NCI-H1417 treated with DMSO at 0.1 percent for 48 hours (cell line): Measurements from ENCODE around the gene ZKSCAN3.
"Not testable (repeated sequence)": the region's sequence is repeated elsewhere in the genome, so short reads cannot be mapped to it uniquely, and the experiment has no call there.

Experiments
- DNase-seq: peaks from one replicate; lab custom pipeline; 2025; lab: John Stamatoyannopoulos, UW

ZKSCAN3 gene

GRCh38 chr6:28349892-28350737 lies at the start of gene ZKSCAN3:
TSS of gene ZKSCAN3 (plus strand) at chr6:28349947. CDS start at chr6:28359587, 9,640 bp downstream.
- no peak for DNase-seq

DNA sequence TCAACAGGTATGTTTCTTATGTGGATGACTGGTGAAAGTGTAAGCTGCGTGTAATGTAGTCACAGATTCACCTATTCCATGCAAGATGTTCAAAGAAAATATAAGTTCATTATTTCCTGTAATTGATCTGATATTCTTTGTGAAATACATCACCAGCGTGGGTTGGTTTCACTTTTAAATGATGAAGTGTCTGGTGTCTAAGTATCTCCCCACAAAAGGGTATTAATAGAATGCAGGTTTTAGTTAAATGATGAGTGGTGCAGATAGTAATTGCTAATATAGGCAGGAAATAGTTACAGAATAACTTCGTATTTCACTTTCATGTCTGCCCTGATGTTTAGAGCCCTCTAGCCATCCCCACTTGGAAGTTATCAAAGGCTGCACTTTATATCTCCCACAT lies 46.2 kb upstream of the ZKSCAN3 start:
- DNase-seq: no peak

DNA sequence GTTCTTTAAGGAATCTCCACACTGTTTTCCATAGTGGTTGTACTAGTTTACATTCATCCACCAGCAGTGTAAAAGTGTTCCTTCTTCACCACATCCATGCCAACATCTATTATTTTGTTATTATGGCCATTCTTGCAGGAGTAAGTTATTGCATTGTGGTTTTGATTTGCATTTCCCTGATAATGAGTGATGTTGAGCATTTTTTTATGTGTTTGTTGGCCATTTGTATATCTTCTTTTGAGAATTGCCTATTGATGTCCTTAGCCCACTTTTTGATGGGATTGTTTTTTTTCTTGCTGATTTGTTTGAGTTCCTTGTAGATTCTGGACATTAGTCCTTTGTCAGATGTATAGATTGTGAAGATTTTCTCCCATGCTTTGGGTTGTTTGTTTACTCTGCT lies 43.4 kb upstream of the ZKSCAN3 start:
- not testable (repeated sequence) for DNase-seq

DNA sequence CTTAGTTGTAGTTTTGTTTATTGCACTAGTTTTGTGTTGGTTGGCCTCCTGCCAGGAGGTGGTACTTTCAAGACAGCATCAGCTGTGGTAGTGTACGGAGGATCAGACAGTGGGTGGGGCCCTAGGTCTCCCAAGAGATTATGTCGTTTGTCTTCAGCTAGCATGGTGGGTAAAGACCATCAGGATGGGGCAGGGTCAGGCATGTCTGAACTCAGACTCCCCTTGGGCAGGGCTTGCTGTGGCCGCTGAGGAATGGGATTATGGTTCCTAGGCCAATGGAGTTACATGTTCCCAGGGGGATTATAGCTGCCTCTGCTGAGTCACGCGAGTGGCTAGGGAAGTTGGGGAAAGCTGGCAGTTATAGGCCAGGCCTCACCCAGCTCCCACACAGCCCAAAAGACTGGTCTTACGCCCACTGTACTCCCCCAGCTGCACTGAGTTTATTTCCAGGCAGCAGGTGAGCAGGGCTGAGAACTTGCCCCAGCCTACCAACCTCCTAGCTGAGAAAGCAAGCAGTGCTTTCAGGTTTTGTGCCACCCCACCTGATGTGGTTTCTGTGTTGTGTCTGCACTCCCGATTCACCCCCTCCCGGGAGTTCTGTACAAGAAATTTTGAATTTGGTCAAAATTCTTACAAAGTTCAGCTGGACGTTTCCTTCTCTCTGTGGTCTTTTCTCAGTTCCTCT lies 38.5 kb upstream of the ZKSCAN3 start:
- DNase-seq: no peak

GRCh38 chr6:28312939-28313338 lies 36.8 kb upstream of the ZKSCAN3 start:
- no peak for DNase-seq

DNA sequence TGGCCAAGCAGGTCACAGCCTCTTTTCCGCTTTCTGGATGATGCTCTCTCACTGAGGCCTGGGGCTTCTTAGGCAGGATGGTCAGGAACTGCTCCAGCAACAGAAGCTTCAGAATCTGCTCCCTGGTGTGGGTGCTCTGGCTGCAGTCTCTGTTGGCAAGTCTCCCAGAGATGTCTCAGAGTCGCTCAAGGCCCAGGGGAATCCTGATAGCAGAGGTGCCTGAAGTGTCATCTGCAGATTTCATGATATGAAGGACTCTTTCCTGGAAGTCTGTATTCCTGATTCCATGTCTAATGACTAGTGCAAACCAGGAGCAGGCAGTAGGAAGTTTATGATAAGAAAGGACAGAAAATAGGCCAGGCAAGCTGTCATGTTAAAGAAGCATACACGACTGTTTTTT lies 34.1 kb upstream of the ZKSCAN3 start:
- no peak for DNase-seq

- not testable (repeated sequence) for DNase-seq
These were observed 31.9 kb upstream of the ZKSCAN3 start for GRCh38 chr6:28317866-28318265.

GRCh38 chr6:28322661-28323060 lies 27.1 kb upstream of the ZKSCAN3 start:
- DNase-seq: no peak

DNA sequence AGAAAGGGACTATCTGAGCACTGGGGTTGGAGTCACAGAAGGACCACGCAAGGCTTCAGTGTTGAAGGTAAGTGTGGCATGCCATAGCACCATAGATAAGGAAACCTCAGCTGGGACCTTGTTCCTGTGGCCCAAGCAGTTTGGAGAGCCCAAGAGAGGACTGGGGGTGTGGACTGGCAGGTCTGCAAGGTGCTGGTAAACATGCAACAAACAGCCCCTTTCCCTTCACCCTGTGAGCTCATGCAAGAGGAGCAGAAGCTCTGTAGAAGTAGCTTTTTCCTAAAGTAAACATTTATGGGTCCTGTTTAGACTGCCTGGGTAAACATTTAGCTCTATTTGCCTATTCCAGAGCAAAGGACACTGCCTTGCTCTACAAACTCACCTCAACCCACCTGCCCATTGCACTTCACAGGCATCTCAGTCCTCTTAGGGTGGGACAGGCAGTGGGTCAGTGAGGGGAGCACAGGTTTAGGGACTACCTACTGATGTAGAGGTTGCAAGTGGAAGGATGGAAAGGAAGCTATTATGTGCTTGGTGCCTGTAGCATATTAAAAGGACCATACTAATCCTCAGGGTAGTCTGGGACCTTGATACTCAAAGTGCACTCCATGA lies 25.8 kb upstream of the ZKSCAN3 start:
- DNase-seq: no peak

- DNase-seq: no peak
These were observed 23.3 kb upstream of the ZKSCAN3 start for GRCh38 chr6:28326371-28326948.

GRCh38 chr6:28330041-28330440 lies 19.7 kb upstream of the ZKSCAN3 start:
- DNase-seq: no peak

GRCh38 chr6:28333047-28333446 lies 16.7 kb upstream of the ZKSCAN3 start:
- no peak for DNase-seq

GRCh38 chr6:28333599-28334018 lies 16.1 kb upstream of the ZKSCAN3 start:
- DNase-seq: no peak

- DNase-seq: no peak
These were observed 15.3 kb upstream of the ZKSCAN3 start for GRCh38 chr6:28334286-28335039.

DNA sequence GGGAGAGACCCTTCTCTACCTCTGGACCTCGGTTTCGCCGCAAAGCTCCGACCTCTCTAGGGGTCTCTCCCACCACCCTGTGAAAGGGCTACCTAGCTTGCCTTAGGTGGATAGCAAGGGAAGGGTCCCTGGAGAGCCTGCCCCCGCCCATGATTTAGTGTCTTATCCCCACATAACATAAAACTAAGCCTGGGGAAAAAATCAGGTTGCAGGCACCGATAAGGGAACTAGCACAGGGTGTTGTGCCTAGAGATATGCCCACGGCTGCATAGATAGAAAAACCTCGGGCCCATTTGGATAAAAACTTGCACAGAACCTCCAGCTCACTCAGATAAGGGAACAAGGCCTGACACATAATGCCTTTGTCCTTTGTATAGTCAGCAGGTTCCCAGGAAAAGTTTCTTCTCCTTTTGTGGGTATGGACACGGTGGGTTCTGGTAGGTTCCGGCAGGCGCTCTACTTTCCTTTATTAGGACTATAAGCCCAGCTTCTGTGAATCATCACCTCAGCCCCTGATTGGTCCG lies 14.6 kb upstream of the ZKSCAN3 start:
- DNase-seq: no peak

- DNase-seq: peak; percentile 33
These were observed 14.0 kb upstream of the ZKSCAN3 start, which contains the start of gene ZSCAN31 for GRCh38 chr6:28335564-28336283. TSS of gene ZSCAN31 (minus strand) at chr6:28336148. CDS start at chr6:28329683, 6,465 bp downstream.

- DNase-seq: no peak
These were observed 13.2 kb upstream of the ZKSCAN3 start for GRCh38 chr6:28336284-28337120.

DNA sequence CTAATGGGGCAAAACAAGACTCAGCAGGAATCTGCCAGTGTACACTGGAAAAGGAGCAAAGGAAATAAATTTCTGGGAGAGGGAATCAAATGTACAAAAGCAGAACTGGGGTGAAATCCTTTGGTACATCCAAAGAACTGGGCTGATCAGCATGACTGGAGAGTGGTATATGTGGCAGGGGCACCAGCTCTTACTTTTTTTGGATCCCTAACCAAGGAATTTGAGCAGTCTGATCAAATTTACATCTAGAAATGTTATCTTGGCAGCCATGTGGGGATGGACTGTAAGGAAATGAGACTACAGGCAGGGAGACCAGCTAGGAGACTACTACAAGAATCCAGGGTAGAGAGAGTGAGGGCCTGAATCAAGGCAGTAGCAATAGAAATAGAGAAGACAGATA lies 12.6 kb upstream of the ZKSCAN3 start:
- no peak for DNase-seq

DNA sequence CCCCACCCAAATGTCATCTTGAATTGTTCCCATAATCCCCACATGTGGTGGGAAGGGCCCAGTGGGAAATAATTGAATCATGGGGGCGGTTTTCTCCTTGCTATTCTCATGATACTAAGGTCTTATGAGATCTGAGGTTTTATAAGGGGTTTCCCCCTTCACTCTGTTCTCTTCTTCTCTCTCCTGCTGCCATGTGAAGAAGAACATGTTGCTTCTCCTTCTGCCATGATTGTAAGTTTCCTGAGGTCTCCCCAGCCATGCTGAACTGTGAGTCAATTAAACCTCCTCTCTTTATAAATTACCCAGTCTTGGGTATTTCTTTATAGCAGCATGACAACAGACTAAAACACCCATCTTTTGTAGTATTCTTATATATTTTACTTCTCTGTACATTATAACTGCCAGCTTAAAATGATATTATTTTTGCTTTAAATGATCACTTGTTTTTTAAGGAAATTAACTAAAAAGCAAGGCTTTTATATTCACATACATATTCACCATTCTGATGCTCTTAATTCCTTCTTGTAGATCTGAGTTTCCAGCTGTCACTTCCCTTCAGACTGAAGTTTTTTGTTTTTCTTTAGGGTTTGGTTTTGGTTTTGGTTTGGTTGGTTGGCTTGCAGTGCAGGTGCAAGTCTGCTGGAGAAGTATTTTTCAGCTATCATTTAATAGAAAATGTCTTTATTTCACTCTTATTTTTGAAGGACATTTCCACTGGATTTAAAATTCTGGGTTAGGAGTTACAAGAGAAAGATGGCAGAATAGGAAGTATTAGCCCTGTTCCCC lies 9.2 kb upstream of the ZKSCAN3 start:
- DNase-seq: no peak
